Naive thymus-derived CD8-positive, alpha-beta T cell (primary cell): Measurements from ENCODE around the gene KRT2. TPM values are rescaled to one million over a fixed set of nuclear protein-coding genes. Genes with fewer than 3 reads are reported as not detected.

Experiments
- ATAC-seq, 2 donors: fragments of 150-1000 bp; cut with Tn5 transposase in 1 of 2; sonication (Bioruptor Pico), chemical (Tn5 transposase) in 1 of 2; 1 replicate in 1 of 2; 2 replicates in 1 of 2; pipeline ENCODE4 v1.10.0; 2021; ENCODE audit warnings: mild to moderate bottlenecking in 2 of 2, moderate library complexity in 2 of 2
- POLR2A ChIA-PET: fragments of 350-600 bp; sonication (Branson Sonifier 250); formaldehyde crosslinking; loops from one replicate; lab custom pipeline; 2021; ENCODE audit warnings: antibody characterized with exemption; lab: Charles Lee
- DNase-seq, 10 donors: peaks; one replicate each; pipeline versions ENCODE4 v3.0.0 to v3.0.0-alpha.2; 2020 to 2022
- H3K27ac Mint-ChIP-seq, 10 donors: one replicate each; pipeline ENCODE4 v1.8.0; 2020 to 2022; ENCODE audit warnings: mild to moderate bottlenecking in 10 of 10, mixed read lengths in 10 of 10, moderate library complexity in 4 of 10, inconsistent platforms in 1 of 10
- H3K27me3 Mint-ChIP-seq, 5 donors: one replicate each; pipeline ENCODE4 v1.8.0; 2021 to 2022; ENCODE audit warnings: mixed read lengths in 5 of 5
- H3K36me3 Mint-ChIP-seq, 3 donors: one replicate each; pipeline ENCODE4 v1.8.0; 2020 to 2022; ENCODE audit warnings: mixed read lengths in 3 of 3, mild to moderate bottlenecking in 2 of 3, inconsistent platforms in 1 of 3
- H3K4me1 Mint-ChIP-seq, 4 donors: one replicate each; pipeline ENCODE4 v1.8.0; 2021 to 2022; ENCODE audit warnings: mixed read lengths in 4 of 4
- H3K4me3 Mint-ChIP-seq, 10 donors: one replicate each; pipeline ENCODE4 v1.8.0; 2020 to 2022; ENCODE audit warnings: mild to moderate bottlenecking in 10 of 10, mixed read lengths in 10 of 10, moderate library complexity in 6 of 10, inconsistent platforms in 1 of 10
- H3K9me3 Mint-ChIP-seq, 9 donors: one replicate each; pipeline ENCODE4 v1.8.0; 2020 to 2022; ENCODE audit warnings: mixed read lengths in 9 of 9, mild to moderate bottlenecking in 3 of 9, inconsistent platforms in 1 of 9, moderate library complexity in 1 of 9
- polyA plus RNA-seq, 3 donors: library from polyadenylated mRNA; unstranded; fragments of 300-500 nt; fragmentation: Illumina TruSeq; gene quantifications; one replicate each; pipeline ENCODE4 v1.2.3, GENCODE V29; 2021
- total RNA-seq, 8 experiments: library from RNA in 2 of 8; stranded (reverse) in 2 of 8; gene quantifications; one replicate each; pipeline ENCODE4 v1.2.3 and lab custom pipeline; 2021 to 2026

KRT2 gene
- total and polyA plus RNA-seq, 5 experiments from 2014 or later = 0.62 to 3.4 (median 1.1) TPM

GRCh38 chr12:52691076-52691840 is 39.2 kb upstream of the KRT2 start:
- Mint-ChIP-seq H3K4me3 (peak overlapping the region; percentile 85 to 95 (median 92)), H3K4me1 (peaks cover 35 to 62% (median 50%) of the 10 kb centered on the region in 4 donors), H3K9me3 (no peaks in the 10 kb centered on the region), H3K36me3 (no peaks in the 10 kb centered on the region), H3K27ac (peak overlapping the region; percentile 73 to 96 (median 94)), H3K27me3 (peaks cover 0 to 11% (median 0%) of the 10 kb centered on the region in 5 donors)
- POLR2A ChIA-PET = interaction anchor here (0.7 to 4.3 kb wide), 10 partner anchors 10 to 315 kb away, joined by 3 to 27 read pairs (median 4); partner anchors contain the start of genes EIF4B, KRT1 and KRT77
- DNase-seq (peak; percentile 43 to 78 (median 60)), ATAC-seq (peak; percentile 88 to 93)

- Mint-ChIP-seq H3K27me3 (peaks cover 0 to 11% (median 0%) of the 10 kb centered on the region in 5 donors), H3K36me3 (no peaks in the 10 kb centered on the region), H3K4me3 (peak overlapping the region; percentile 85 to 95 (median 92)), H3K4me1 (peaks cover 35 to 62% (median 50%) of the 10 kb centered on the region in 4 donors), H3K27ac (peak overlapping the region; percentile 73 to 96 (median 94)), H3K9me3 (no peaks in the 10 kb centered on the region)
- ATAC-seq (peak in 1 of 2 donors; percentile 20), DNase-seq (peak in 1 of 10 donors; percentile 8)
- POLR2A ChIA-PET = interaction anchor here (0.9 to 4.3 kb wide), 9 partner anchors 9 to 82 kb away, joined by 3 to 27 read pairs (median 4); partner anchors contain the start of genes KRT1 and KRT77
These were observed 38.5 kb upstream of the KRT2 start for GRCh38 chr12:52690351-52691075.

GRCh38 chr12:52689936-52690335 is 37.9 kb upstream of the KRT2 start:
- Mint-ChIP-seq H3K4me1 (peaks cover 35 to 62% (median 50%) of the 10 kb centered on the region in 4 donors), H3K27ac (peak overlapping the region; percentile 61 to 95 (median 86)), H3K27me3 (peaks cover 0 to 10% (median 0%) of the 10 kb centered on the region in 5 donors), H3K9me3 (no peaks in the 10 kb centered on the region), H3K4me3 (peak overlapping the region in 8 of 10 donors; percentile 1 to 95 (median 55)), H3K36me3 (no peaks in the 10 kb centered on the region)
- DNase-seq = no peak
- no peak for ATAC-seq
- POLR2A ChIA-PET = interaction anchor here (1.1 to 4.3 kb wide), 7 partner anchors 8 to 82 kb away, joined by 3 to 27 read pairs (median 5); partner anchors contain the start of gene KRT1

- DNase-seq (no peak), ATAC-seq (no peak)
- POLR2A ChIA-PET = interaction anchor here (1.6 to 4.3 kb wide), 3 partner anchors 8 to 44 kb away, joined by 3 to 27 read pairs (median 4); partner anchors contain the start of gene KRT1
- Mint-ChIP-seq H3K4me1 (peaks cover 38 to 66% (median 50%) of the 10 kb centered on the region in 4 donors), H3K27me3 (peaks cover 0 to 10% (median 0%) of the 10 kb centered on the region in 5 donors), H3K4me3 (no peak overlapping the region), H3K36me3 (no peaks in the 10 kb centered on the region), H3K9me3 (no peaks in the 10 kb centered on the region), H3K27ac (peak overlapping the region in 6 of 10 donors; percentile 47 to 91 (median 62))
These were observed 37.2 kb upstream of the KRT2 start for GRCh38 chr12:52689239-52689638.

- Mint-ChIP-seq H3K36me3 (no peaks in the 10 kb centered on the region), H3K27ac (peak overlapping the region in 7 of 10 donors; percentile 6 to 83 (median 66)), H3K4me1 (peaks cover 45 to 74% (median 55%) of the 10 kb centered on the region in 4 donors), H3K27me3 (peaks cover 0 to 9% (median 0%) of the 10 kb centered on the region in 5 donors), H3K9me3 (no peaks in the 10 kb centered on the region), H3K4me3 (no peak overlapping the region)
- no peak for ATAC-seq
- POLR2A ChIA-PET = no interaction called here
- no peak for DNase-seq
These were observed 36.5 kb upstream of the KRT2 start for GRCh38 chr12:52688481-52688880.

GRCh38 chr12:52687497-52688385 is 35.7 kb upstream of the KRT2 start:
- Mint-ChIP-seq H3K27me3 (peaks cover 0 to 2% (median 0%) of the 10 kb centered on the region in 5 donors), H3K9me3 (no peaks in the 10 kb centered on the region), H3K4me3 (no peak overlapping the region), H3K27ac (peak overlapping the region in 8 of 10 donors; percentile 1 to 83 (median 44)), H3K36me3 (no peaks in the 10 kb centered on the region), H3K4me1 (peaks cover 42 to 75% (median 56%) of the 10 kb centered on the region in 4 donors)
- ATAC-seq (no peak), DNase-seq (no peak)
- POLR2A ChIA-PET = interaction anchor here (1.4 to 1.7 kb wide), 2 partner anchors 14 to 25 kb away, joined by 3 to 5 read pairs; no protein-coding TSS in a partner anchor

- POLR2A ChIA-PET = interaction anchor here (1.4 to 1.7 kb wide), 2 partner anchors 13 to 24 kb away, joined by 3 to 5 read pairs; no protein-coding TSS in a partner anchor
- H3K27ac Mint-ChIP-seq = peak overlapping the region in 6 of 10 donors; percentile 7 to 74 (median 35)
These were observed 34.9 kb upstream of the KRT2 start for GRCh38 chr12:52686756-52687487.

GRCh38 chr12:52686063-52686462 is 34.1 kb upstream of the KRT2 start:
- DNase-seq = no peak
- peak overlapping the region in 3 of 10 donors; percentile 19 to 42 (median 35) for H3K27ac Mint-ChIP-seq
- peaks cover 42 to 75% (median 56%) of the 10 kb centered on the region in 4 donors for H3K4me1 Mint-ChIP-seq
- POLR2A ChIA-PET = interaction anchor here (1.7 kb wide), 1 partner anchor 12 kb away, joined by 5 read pairs; no protein-coding TSS in a partner anchor
- no peaks in the 10 kb centered on the region for H3K36me3 Mint-ChIP-seq
- peaks cover 0 to 2% (median 0%) of the 10 kb centered on the region in 5 donors for H3K27me3 Mint-ChIP-seq
- H3K4me3 Mint-ChIP-seq = no peak overlapping the region
- no peaks in the 10 kb centered on the region for H3K9me3 Mint-ChIP-seq
- ATAC-seq = no peak

More at GRCh38 chr12:52686756-52687487, 34.9 kb upstream of the KRT2 start:
- DNase-seq = no peak
- Mint-ChIP-seq H3K9me3 (no peaks in the 10 kb centered on the region), H3K4me3 (no peak overlapping the region), H3K27me3 (peaks cover 0 to 2% (median 0%) of the 10 kb centered on the region in 5 donors), H3K4me1 (peaks cover 42 to 75% (median 56%) of the 10 kb centered on the region in 4 donors), H3K36me3 (no peaks in the 10 kb centered on the region)
- ATAC-seq = no peak

- ATAC-seq (no peak), DNase-seq (no peak)
- H3K4me3 Mint-ChIP-seq = no peak overlapping the region
- H3K36me3 Mint-ChIP-seq = no peaks in the 10 kb centered on the region
- H3K27ac Mint-ChIP-seq = peak overlapping the region in 1 of 10 donors; percentile 56
- H3K9me3 Mint-ChIP-seq = no peaks in the 10 kb centered on the region
- H3K27me3 Mint-ChIP-seq = peaks cover 0 to 2% (median 0%) of the 10 kb centered on the region in 5 donors
- H3K4me1 Mint-ChIP-seq = peaks cover 41 to 75% (median 56%) of the 10 kb centered on the region in 4 donors
- POLR2A ChIA-PET = no interaction called here
These were observed 33.4 kb upstream of the KRT2 start for GRCh38 chr12:52685406-52685890.

GRCh38 chr12:52684431-52684830 is 32.4 kb upstream of the KRT2 start:
- H3K4me1 Mint-ChIP-seq = peaks cover 41 to 77% (median 48%) of the 10 kb centered on the region in 4 donors
- peak overlapping the region in 5 of 10 donors; percentile 26 to 90 (median 53) for H3K27ac Mint-ChIP-seq
- POLR2A ChIA-PET = no interaction called here

More at GRCh38 chr12:52684431-52684830, 32.4 kb upstream of the KRT2 start:
- Mint-ChIP-seq H3K9me3 (no peaks in the 10 kb centered on the region), H3K36me3 (peaks cover 0 to 1% (median 0%) of the 10 kb centered on the region in 3 donors), H3K27me3 (peaks cover 0 to 2% (median 0%) of the 10 kb centered on the region in 5 donors), H3K4me3 (no peak overlapping the region)
- ATAC-seq (no peak), DNase-seq (no peak)
